ENCODE results near the gene HIC1. TPM values are rescaled to one million over a fixed set of nuclear protein-coding genes. Genes with fewer than 3 reads are reported as not detected.

The HIC1 gene
- total RNA-seq, 1 donor from 2014 or later: 1.3 TPM

GRCh38 chr17:2108170-2108569 lies 53.3 kb downstream of the HIC1 start:
- Histone ChIP-seq H3K27me3 (ENCODE audit: control insufficient read depth, insufficient read depth, low read length) (no peaks in the 10 kb centered on the region), H3K36me3 (ENCODE audit: control insufficient read depth, insufficient read depth, low read length) (peaks cover 2% of the 10 kb centered on the region), H3K4me3 (ENCODE audit: low read depth, low read length) (no peak overlapping the region)
- FAIRE-seq (no peak), DNase-seq (ENCODE audit: low read depth) (no peak)
- TF ChIP-seq CTCF (IDR thresholded peaks at IDR 0.05; ENCODE audit: insufficient read depth, low read length, severe bottlenecking): no peak

- FAIRE-seq: no peak
These were observed 55.5 kb downstream of the HIC1 start for GRCh38 chr17:2110436-2110835.

GRCh38 chr17:2111691-2112090 lies 56.8 kb downstream of the HIC1 start:
- Histone ChIP-seq H3K4me3 (ENCODE audit: low read depth, low read length) (no peak overlapping the region), H3K27me3 (ENCODE audit: control insufficient read depth, insufficient read depth, low read length) (no peaks in the 10 kb centered on the region), H3K36me3 (ENCODE audit: control insufficient read depth, insufficient read depth, low read length) (peaks cover 2% of the 10 kb centered on the region)
- no peak for TF ChIP-seq CTCF (IDR thresholded peaks at IDR 0.05; ENCODE audit: insufficient read depth, low read length, severe bottlenecking)
- no peak for FAIRE-seq
- DNase-seq (ENCODE audit: low read depth): peak; percentile 22

More at GRCh38 chr17:2110436-2110835, 55.5 kb downstream of the HIC1 start:
- TF ChIP-seq CTCF (IDR thresholded peaks at IDR 0.05; ENCODE audit: insufficient read depth, low read length, severe bottlenecking): no peak
- H3K27me3 ChIP-seq (ENCODE audit: control insufficient read depth, insufficient read depth, low read length): no peaks in the 10 kb centered on the region
- no peak overlapping the region for H3K4me3 ChIP-seq (ENCODE audit: low read depth, low read length)
- DNase-seq (ENCODE audit: low read depth): no peak
- H3K36me3 ChIP-seq (ENCODE audit: control insufficient read depth, insufficient read depth, low read length): peaks cover 2% of the 10 kb centered on the region

Other genes starting within 250 kb of the HIC1 start
- 7.9 and 10.4 TPM in 2 replicates for gene SMYD4, start 225.2 kb upstream of the HIC1 start, total RNA-seq
- 33.2 and 36.9 TPM in 2 replicates for gene RPA1, start 225.1 kb upstream of the HIC1 start, total RNA-seq
- 0.13 and 0.26 TPM in 2 replicates for gene RTN4RL1, start 29.8 kb upstream of the HIC1 start, total RNA-seq
- 10.8 and 14.7 TPM in 2 replicates for gene DPH1, start 24.9 kb upstream of the HIC1 start, total RNA-seq
- gene OVCA2, start 13.1 kb upstream of the HIC1 start, total RNA-seq: 54.4 and 69.0 TPM in 2 replicates
- gene SMG6, start 248.7 kb downstream of the HIC1 start, total RNA-seq: 9.2 and 13.4 TPM in 2 replicates
- 10.5 and 13.1 TPM in 2 replicates for gene SRR, start 248.8 kb downstream of the HIC1 start, total RNA-seq